ENCODE data around the gene LRP5.

Gene LRP5

GRCh38 chr11:68312117-68312779 is at the start of gene LRP5:
LRP5 (plus strand) TSS chr11:68312591; CDS start chr11:68312715, 124 bp downstream.
- no peak for DNase-seq

DNA sequence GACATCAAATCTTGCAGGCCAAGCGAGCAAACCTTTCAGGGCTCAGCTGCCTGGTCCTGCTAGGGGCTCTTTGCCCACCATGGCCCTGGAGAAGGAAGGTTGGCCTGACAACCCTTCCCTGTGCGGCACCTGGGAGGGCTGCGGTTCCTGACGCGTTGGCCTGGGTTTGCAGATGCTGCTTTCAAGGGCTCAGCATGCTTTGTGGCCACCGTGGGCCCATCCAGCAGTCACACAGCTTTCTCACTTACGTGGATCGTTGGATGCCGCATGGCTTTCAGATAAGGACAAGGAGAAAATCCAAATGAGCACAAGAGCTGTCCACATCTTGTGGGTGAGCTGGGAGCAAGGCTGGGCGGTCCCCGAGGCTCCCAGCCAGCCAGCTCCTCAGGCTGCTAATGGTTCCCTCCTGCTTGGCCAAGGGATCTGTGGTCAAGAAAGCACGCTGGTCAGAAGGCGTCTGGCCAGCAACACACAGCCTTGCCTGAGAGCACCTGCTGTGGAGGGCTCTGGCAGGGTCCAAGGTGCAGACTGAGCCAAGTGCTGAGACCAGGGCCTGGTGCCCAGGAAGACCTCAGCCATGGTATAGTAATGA is 48.9 kb upstream of the LRP5 start:
- DNase-seq, result no peak

DNA sequence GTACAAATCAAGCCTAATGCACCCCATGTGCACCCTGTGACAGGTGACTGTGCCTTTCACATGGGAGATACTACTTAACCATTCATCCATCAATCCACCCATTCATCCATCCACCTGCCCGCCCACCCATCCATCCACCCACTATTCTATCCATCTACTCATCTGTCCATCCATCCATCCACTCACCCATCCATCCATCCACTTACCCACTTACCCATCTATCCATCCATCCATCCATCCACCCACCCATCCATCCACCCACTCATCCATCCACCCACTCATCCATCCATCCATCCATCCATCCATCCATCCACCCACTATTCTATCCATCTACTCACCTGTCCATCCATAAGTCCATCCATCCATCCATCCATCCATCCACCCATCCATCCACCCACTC is 48.1 kb upstream of the LRP5 start:
- DNase-seq, result no peak

- no peak for DNase-seq
Measured at GRCh38 chr11:68264741-68265540, 47.5 kb upstream of the LRP5 start.

DNA sequence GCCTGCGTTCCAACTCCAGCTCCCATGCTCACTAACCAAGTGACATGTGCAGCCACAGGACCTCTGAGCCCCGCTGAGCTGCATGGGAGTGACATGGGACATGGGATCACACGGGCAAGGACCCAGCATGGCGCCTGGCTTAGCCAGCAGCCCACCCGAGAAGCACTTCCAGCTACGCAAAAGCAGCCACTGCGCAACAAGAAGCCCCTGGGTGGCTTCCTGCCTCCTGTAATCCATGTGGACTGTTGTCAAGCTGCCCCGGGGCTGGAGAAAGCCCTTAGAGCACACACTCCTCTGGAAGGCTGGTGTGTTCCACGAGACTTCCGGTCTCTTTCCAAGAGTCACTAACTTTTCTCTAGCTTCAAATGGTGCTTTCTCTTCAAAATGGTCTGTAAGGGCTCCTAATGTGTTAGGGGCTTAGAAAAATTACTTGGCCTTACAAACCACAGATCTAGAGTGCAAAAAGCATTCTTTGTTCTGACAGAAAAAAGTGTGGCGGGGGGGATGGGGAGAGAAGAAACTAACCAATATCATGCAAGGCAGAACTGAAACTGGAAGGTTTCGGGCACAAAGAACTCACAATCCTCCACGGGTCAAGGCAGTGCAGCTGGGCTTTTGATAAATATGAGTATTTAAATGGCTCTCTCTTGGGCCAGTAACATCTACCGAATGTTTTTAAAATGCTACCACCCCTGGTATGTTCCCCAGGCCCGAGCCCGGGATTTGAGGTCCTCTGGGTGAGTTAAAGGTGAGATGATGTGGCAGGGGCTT is 46.1 kb upstream of the LRP5 start:
- no peak for DNase-seq

- no peak for DNase-seq
Measured at GRCh38 chr11:68266936-68267880, 45.2 kb upstream of the LRP5 start.

GRCh38 chr11:68267881-68268240 is 44.5 kb upstream of the LRP5 start:
- DNase-seq, result no peak

DNA sequence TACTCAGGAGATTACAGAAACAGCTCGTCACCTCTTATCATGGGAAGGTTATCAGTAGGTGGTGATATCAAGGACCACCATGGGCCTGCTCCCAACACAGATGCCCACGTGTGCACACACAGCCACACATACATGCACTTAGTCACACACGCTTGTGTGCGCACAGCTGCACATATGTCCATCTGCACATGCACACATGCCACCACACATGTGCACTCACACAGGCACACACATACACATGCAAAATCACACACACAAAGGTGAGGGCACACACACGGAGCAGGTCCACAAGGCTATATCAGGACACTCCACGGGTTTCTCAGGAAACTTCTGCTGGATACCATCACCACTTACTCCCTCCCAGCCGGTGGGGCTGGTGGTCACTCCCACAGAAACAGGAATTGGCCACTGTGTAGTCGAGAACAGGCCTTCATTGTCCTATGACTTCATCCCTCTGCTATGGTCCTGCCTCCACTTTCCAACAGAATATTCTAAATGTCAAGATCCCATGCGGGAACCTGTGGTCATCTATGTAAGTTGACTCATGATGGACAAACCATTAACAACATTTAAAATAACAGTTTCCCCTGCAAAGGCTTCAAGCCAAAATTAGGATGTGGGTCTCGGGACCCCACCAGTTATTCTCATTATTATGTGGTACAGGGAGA is 42.8 kb upstream of the LRP5 start:
- no peak for DNase-seq

DNA sequence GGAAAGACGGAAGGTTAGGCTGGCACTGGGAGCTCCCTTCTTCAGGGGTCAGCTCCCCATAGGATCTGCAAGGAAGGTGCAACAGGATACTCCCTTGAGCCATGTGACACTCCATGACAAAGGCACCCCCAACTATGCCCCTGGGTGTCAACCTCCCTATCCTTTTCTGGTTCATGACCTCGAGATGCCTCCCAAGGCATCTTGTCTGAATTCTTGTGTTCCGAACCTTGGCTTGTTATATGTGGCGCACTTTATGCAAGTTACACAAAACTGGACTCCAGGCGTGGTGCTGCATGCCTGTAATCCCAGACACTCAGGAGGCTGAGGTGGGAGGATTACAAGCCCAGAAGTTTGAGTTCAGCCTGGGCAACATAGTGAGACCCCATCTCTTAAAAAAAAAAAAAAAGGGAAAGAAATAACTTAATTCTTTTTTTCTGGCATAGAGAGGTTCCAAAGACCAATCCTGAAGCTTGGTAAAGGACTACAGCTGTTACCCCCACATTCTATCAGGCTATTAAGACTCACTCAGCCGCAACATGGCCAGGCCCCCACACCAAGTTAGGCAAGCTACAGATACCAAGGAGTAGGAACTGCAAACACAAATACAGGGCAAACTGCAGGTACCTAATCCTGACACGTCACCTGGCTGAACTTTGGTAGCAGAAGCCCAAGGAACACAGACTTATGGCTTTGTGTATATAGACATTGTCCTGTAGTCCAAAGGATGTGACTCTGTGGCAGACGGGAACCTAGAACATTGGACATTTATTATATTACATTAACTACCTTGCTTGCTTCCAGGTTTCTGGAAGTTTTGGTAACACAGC is 42.0 kb upstream of the LRP5 start:
- no peak for DNase-seq

DNA sequence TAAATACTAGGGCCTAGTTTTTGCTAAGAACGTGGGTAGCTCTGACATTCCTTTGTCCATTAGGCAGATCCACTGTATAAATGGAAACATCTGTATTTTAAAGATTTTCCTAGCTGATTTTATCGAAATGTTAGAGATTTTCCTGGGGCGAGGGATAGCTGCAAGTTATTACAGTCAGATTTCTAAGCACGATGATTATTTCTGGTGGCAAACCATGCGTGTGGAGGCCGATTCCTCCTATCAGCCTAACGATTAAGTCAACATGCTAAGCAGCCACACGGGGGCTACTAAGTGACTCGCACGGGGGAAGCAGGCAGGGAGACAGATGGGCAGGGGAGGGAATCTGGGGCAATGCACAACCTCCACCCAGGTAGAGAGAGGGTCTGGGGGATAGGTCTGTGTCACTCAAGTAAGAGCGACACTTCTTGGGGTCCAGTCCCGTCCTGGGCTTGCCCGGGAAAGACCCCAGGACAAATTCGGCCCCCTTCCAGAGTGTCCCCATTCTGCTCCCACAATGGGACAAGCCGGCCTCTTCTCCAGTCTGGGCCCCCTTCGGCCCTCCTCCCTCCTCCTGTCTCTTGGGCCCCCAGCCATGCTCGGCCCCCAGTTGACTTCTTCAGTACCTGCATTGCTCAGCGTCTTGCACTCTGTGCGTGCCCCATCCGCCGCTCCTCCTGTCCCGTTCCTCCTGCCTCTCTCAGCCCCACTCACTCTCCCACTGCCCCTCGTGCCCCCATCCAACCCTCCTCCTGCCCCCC is 41.2 kb upstream of the LRP5 start:
- peak; percentile 55 for DNase-seq

DNA sequence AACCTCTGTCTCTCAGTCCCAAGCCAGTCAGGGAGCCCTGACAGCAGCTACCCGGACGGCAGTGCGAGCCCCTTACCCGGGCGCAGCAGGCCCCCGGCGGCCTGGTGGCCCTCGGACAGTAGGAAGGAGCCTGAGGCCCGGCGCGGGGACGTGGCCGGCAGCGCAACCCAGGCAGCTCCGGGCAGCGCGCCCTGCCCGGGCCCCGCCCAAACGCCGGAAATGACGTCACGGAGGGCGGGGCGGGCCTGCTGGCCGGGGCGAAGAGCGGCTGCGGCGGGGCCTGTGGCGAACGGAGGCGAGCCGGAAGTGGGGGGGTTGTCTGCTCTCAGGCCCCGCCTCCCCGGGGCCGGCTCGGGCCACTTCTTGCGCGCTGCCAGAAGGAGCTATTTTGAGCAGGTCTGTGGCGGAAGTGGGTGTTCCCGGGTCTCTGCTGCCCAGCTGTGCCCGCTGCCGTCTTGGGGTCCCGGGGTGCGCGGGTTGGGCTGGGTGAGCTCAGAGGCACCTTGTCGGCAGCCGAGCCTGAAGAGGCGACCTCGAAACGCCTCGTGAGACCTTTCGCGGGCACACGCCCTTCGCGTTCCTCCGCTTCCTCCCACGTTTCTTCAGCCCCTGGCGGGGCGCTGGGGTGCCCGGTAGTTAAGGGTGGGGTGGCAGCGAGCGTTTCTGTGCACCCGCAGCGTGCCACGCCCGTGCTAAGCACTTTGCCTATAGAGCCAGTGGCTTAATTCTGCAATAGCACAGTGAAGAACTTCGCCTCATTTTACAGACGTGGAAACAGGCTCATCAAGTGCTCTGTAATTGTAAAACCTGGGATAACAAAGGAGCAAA is 40.4 kb upstream of the LRP5 start, which contains the start of gene C11orf24:
Gene C11orf24, minus strand, starts transcription at position 193 of the 828 bp plus-strand sequence. CDS start 8,206 bp downstream, outside the sequence.
- DNase-seq, result peak; percentile 91

DNA sequence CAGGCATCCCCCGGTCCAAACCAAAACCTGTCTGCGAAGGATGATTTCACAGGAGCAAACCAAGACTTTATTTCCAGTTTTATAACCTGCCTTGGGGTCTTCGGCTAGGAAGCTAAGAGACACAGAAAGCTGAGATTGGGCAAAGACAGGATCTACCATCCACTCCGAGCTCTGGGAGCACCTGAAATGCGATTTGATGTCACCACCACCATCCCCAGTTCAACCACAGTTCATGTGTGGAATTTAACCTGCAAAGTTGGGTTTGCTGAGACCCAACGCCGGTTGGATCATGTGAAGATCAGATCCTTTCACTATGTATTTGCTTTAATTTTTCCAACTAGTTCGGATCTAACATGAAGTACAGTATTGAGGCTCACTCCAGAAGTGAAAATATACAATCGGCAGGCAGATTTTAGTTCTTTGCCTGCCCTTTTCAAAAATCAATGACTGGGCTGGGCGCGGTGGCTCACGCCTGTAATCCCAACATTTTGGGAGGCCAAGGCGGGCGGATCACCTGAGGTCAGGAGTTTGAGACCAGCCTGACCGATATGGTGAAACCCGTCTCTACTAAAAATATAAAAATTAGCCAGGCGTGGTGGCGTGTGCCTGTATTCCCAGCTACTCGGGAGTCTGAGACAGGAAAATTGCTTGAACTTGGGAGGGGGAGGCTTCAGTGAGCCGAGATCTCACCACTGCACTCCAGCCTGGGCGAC is 39.2 kb upstream of the LRP5 start:
- DNase-seq, result no peak

GRCh38 chr11:68274306-68274705 is 38.1 kb upstream of the LRP5 start:
- no peak for DNase-seq

DNA sequence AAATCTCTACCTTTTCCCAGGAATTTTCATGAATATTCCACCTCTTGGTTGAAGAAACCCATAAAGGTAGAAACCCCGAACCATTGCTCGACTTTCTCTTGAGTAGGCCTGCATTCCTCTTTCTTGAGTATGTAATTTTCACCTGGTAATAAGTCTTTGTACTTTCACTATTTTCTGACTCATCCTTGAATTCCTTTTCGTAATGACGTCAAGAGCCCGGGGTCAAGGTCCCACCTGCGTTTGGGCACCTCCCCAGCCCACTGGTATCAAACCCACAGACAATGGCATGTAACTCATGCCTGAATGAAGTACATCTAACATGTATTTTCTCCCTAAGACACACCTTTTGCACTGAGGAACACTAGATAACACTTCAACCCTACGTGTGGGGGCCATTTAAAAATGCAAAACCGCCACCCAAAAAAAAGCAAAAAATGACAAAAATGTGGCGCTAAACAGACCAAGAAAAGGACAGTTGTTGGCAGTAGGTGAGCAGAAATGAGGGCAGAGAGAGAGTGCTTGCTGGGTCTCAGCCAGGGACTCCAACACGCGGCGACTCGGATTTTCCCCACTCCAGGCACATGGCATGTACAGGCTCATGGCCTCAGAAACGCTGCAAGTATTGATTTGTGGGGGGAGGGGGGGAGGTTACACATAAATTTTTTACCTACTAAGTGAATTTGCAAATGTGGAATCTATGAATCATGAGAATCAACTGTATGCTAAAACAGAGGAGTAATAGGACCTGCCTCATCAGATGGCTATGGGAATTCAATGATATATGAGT is 36.5 kb upstream of the LRP5 start:
- DNase-seq, result no peak

DNA sequence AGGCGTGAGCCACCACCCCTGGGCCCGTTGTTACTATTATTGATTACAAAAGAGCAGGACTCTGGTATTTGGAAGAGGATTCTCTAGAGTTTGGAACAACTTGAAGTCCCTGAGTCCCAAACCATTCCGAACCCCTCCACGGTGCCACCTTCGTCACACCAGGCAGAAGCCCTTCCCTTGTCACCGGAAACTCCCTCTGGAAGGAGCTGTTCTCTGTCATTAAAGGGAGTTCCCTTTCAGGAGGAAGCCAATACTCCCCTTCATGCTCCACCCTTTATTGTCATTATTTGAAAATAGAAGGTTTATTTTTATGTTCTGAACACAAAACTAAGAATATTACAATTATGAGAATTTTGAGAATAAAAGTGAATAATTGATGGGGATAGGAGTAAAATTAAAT is 35.5 kb upstream of the LRP5 start:
- DNase-seq, result no peak

DNA sequence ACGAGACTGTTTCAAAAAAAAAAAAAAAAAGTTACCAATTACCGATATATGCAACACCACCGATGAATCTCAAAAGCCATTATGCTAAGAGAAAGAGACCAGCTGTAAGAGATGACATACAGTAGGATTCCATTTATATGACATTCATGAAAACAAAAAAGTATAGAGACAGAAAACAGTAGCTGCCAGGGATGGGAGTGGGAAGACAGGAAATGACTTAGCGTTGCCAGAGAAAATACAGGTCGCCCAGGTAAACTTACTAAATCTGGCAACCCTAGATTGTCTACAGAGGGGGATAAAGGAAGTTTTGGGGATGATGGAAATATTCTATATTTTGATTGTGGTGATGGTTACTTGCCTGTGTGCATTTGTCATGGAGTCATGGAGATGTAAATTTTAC is 32.7 kb upstream of the LRP5 start:
- no peak for DNase-seq

DNA sequence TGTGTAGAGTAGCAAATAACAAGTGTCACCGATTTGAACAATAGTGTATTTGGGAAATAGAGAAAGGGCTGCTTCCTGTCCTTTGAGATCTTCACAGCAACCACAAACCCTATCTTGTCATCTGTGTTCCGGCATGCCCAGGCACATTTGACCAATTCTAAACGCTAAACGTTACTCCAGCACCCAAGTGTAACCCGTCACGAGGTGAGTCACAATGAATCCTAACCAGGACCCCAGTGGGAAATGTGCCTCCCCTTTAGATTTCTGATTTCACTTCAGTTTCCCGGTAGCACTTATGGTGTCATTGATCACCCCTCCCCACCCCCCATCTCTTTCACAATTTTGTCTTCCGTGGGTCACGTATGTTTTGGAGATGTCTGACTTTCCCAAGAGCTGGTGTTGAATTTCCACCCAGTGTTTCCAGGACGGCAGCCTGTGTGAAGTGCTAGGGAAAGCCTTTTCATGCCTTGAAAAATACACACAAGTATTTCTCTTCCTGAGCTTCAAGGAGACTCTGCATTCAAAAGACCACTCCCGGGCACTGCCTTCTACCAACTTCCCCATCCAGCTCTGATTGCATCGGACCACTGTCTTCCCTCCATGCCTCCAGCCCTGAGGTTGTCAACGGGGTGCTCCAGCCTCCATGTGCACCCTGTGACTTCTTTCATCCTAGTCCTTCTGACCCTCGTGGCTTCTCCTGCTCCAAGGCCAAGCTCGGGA is 30.1 kb upstream of the LRP5 start:
- peak; percentile 28 for DNase-seq
